Stimulated activated CD4-positive, alpha-beta T cell treated with anti-CD3 and anti-CD28 coated beads, Interleukin-15, amount 100 ng/mL, for 24 hours (primary cell): Measurements from ENCODE around the gene MTR.
"Not testable (repeated sequence)": the region's sequence is repeated elsewhere in the genome, so short reads cannot be mapped to it uniquely, and the experiment has no call there.

ENCODE experiments used
- DNase-seq: peaks from one replicate; pipeline ENCODE4 v3.0.0-alpha.2; 2020

MTR gene

DNA sequence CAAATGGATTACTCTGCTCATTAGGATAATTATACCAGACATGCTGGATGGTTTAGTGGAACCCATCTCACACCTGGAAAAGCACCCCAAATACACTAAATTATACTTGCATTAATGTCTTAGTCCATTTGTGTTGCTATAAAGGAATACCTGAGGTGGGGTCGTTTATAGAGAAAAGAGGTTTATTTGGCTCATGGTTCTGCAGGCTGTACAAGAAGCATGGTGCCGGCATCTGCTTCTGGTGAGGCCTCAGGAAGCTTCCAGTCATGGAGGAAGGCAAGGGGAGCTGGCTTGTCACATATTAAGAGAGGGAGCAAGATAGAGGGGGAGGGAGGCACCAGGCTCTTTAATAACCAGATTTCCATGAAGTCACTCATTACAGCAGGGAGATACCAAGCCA lies 113.6 kb downstream of the MTR start:
- no peak for DNase-seq

DNA sequence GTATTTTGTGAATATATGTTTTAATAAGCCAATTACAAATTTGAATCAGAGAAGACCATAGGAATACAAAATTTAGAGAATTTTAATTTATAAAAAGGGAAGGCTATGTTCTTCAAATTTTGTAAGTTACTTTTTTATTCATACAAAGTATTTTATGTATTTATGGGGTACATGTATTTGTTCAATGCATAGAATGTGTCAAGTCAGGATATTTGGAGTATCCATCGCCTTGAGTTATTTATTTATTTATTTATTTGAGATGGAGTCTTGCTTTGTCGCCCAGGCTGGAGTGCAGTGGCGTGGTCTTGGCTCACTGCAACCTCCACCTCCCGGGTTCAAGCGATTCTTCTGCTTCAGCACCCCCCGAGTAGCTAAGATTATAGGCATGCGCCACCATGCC lies 116.0 kb downstream of the MTR start:
- not testable (repeated sequence) for DNase-seq

DNA sequence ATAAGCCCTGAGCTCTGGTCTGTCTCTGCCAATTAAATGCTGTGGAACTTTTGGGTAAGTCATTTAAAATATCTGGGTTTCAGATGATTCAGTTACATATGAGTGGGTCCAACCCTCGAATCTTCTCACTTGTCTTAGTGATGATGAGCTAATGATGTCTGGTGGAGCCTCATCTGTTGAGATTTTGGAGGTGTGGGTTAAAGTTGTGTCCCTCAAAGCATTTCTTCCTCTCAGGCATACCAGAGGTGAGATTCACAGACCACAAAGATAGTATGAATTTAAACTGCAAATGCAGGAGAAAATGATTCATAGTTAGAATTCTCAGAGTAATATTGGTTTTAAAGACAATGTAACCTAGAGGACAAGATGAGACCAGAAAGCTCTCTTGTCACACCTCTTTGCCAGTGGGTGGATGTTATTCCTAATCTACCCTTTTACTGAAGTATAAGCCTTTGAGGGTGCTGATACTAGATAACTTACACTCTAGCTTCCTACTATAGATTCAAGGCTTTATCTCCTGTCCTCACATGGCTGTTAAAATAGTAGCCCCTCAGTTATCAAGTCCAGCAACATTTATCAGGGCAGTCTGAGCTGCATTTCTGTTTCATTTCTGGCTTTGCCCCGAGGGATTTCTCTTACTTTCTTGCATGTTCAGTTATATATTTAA lies 118.4 kb downstream of the MTR start:
- DNase-seq = no peak

DNA sequence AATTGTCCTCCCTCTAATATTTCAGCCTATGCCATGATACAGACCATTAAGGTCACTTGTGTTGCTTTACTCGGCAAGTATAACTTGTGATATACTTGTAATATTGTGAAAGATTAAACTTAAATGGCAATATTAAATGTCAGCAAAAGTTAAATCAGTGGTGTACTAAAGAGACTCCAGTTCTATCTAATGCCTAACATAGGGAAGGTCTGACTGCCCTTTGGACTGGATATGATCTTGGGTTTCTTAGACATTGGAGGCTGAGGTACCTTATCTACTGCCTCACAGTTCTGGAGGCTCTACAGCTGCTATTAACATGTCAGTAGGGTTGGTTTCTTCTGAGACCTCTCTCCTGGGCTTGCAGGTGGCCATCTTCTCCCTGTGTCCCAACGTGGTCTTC lies 119.3 kb downstream of the MTR start:
- no peak for DNase-seq

DNA sequence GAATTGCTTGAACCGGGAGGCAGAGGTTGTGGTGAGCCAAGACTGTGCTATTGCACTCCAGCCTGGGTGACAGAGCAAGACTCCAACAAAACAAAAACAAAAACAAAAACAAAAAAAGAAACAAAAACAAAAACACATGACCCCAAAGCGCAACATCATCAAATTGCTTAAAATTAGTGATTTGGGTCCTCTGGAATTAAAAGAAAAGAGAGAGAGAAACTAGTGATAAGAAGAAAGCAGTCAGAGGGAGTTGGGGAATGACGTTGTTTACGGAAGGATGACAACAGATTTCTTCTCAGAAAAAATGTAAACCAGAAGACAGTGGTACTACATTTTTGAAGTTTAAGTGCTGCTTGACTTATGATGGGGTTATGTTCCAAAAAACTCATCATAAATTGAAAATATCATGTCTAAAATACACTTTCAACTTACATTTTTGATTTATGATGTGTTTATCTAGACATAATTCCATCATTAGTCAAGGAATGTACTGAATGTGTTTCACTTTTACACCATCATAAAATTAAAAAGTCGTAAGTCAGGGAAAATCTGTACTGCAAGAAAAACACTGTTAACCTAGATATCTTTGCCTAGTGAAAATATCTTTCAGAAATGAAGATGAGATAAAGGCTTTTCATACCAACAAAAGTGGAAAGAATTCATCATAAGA lies 121.2 kb downstream of the MTR start:
- no peak for DNase-seq

DNA sequence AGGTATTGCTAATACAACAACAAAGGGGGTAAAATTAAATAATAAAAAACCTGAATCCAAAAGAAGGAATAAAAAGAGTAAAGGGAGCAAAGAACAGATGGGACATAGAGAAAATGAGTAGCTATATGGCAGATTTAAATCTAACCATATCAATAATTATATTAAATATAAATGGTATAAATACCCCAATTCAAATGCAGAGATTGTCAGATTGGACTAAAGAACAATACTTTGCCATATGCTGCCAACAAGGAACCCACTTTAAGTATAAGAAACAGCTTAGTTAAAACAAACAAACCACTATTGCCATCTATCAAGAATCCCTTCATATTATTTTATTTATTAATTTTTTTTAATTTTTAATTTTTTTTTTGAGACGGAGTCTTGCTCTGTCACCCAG lies 122.4 kb downstream of the MTR start:
- no peak for DNase-seq

DNA sequence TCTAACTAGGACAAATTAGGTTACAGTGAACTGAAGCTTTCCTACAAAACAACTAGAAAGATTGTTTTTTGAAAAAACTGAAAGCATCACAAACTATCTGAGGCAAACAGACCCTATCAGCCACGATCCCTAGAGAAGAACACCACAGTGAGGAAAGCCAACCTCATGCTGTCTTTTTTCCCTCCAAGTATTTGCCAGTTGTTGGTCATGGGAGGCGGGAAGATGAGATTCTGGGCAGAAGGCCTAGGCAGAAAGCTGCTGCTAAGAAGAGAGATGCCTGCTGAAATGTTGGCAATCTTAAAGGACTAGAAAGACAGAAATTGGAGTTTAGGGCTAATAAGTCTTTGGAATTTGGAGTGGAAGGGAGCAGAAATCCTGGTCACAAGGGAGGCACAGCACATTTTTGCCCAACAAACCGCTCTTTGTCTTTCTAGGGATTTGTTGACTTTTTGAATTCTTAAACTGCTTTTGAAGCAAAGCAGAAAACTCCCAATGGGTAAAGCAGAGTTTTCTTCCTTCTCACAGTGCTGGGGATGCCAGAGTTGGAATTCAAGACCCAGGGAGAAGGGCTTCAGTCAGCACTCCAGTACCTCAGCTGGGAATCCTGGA lies 125.3 kb downstream of the MTR start:
- no peak for DNase-seq

DNA sequence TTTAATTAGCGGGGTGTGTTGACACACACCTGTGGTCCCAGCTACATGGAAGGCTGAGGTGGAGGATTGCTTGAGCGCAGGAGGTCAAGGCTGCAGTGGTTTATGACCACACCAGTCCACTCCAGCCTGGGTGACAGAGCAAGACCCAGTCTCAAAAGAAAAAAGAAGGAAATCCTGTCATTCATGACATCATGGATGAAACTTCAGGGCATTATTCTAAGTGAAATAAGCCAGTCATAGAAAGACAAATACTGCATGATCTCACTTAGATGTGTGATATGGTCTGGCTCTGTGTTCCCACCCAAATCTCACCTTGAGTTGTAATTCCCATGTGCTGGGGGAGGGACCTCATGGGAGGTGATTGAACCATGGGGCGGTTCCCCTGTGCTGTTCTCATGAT lies 126.5 kb downstream of the MTR start:
- no peak for DNase-seq

DNA sequence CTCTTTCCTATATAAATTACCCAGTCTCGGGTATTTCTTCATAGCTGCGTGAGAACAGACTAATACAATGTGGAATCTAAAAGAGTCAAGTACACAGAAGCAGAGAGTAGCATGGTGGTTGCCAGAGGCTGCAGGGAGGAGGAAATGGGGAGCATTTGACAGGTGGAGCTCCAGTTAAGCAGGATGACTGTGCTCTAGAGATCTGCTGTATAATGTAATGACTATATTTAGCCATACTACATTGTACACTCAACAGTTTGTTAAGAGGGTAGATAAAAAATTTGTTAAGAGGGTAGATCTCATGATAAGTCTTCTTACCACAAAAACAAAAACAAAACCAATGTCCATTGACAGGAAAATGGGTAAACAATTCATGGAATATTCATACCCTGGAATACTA lies 127.1 kb downstream of the MTR start:
- no peak for DNase-seq

DNA sequence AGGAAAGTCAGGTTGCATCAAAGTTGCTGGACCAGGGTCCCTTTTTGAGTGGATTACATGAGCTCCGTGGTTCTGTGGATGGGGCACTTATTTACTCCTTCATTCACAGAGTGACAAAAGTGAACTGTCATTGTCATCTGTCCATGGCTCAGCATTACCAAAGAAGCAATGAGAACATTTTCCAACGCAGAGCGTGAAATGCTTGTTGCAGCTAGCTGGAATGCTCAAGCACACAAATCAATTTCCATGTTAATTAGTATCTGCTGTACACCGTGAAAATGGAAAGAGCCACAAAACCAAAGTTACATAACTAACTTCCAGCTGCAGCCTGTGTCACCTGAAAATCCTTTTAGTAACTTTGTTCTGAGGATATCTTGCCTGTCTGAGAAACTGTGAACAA lies 130.3 kb downstream of the MTR start:
- DNase-seq = no peak

DNA sequence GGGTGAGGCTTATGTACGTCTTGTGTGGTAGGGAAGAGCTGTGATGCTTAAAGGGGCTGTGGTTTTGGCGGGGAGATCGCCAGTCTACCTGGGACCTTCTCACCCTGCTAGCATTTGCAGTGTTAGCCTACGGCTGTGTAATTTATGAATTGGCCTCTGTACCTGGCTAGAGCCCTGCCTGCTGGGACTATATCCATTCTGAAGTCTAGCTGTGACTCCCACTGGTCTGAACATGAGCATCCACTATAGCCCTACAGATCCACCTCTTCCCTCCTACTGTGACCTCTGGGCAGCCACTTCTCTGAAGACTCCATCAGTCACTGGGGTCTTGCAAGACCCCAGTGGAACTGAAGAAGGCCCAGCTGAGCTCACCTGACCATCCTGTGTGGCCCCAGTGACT lies 135.4 kb downstream of the MTR start:
- DNase-seq = no peak

DNA sequence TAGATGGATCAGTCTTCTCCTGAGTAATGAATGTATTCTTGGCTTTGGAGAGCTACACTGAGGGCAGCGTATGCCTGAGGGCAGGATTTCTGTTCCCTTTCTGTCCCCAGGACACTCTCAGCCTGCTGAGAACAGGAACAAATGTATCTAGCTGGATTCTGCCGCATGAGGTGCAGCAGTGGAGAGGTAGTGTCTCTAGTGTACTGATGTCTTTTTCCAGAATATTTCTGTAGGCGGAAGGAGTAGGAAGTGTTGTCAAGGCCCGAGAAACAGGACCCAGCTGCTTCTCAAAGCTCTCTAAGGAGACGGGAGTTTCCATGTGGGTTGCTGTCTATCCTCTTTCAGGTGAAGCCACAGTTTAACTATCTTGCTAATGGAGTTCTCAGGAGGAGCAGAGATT lies 143.7 kb downstream of the MTR start:
- no peak for DNase-seq

DNA sequence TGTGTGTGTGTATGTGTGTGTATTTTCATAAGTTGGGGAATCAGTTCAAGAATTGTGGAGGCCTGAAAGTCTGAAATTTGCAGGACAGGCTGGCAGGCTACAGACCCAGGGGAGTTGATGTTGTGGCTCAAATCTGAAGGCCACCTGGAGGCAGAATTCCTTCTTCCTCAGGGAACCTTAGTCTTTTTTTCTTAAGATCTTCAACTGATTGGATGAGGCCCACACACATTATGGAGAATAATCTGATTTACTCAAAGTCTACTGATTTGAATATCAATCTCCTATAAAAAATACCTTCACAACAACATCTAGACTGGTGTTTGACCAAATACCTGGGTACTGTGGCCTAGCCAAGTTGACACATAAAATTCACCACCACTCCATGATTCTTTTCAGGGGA lies 147.3 kb downstream of the MTR start:
- no peak for DNase-seq

DNA sequence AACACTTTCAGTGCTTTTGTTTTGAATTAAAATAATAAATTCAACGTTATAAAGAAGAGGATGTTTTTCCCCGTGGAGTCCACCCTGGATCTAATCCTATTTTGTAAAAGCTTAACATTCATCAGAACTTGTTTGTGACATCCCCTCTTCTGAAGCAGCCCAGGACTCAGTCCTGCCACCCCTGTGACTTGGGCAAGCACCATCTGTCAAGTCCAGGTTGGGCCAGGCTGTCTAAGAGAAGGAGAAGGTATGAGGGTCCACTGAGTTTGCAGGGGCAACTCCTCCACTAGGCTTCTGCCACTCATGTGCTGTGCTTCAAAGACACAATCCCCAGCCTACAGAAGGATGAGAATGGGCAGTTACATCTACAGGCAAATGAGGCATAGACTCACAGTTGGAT lies 149.5 kb downstream of the MTR start:
- no peak for DNase-seq

DNA sequence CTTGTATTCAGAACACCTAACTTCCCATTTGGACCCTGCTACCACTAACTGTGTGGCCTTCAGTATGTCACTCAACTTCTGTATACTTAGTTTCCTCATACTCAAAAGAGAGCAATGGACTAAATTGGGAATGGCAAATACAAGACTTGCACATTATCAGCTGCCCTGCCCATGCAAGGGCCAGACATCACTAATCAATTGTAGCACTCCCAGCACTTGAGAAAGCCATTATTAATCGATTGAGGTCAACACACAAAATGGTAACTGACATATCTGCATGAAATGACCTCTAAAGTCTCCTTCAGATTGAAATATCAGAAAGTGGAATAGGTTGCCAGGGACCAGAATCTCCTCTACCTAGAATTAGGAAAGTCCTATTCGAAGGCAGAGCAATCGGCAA lies 149.9 kb downstream of the MTR start:
- DNase-seq = no peak

DNA sequence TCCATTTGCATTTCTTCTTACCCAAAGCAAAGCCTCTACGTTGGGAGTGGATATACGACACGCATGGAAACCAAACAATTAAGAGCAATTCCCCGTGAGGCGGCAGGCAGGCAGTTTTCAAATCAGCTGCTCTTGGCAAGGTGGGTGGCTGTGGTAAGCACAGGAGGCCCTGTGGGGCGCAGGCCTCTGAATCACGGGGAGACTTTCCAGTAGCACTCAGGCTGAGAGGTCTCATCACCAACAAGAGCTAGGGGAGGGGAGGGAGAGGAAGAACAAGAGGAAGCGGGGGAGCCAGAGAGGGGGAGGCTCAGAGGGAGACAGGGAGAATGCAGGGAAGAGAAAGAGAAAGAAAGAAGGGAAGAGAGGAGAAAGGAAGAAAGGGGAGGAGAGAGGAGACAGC lies 152.7 kb downstream of the MTR start:
- peak; percentile 6 for DNase-seq

DNA sequence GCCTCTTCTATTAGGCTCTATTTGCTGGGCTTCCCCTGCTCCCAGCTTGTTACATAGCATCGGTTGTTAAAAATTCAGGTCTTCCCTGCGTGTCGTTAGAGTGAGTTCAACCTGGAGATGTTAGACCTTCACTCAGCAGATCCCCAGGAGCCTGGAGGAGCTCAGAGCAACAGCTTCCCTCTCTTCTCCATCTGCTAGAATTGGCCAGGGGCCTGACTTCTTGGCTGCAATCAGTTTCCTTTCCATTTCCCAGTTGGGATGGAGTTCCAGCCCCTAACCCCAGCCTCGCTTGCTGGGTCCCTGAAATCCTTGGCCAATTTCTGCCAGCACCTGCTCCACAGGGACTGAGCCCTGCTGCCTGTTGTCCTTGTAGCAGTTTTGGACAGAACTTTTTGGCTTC lies 153.3 kb downstream of the MTR start:
- DNase-seq = no peak

DNA sequence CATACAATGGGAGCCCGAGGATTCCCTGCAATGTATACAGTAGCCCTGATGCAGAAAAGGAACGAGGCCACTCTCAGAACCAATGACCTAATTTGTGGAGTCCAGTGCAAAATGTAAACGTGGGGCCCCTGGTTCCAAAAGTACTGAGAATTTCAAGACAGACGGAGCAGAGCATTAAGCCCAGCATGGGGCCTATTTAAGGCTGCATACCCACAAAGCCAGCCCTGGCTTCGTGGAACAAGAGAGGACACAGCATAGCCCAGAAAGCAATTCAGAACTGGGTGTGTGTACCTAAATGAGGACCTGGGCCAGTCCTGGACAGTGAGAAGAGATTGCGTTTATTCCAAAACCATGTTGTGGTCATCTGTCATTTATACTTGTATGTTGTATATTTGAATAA lies 153.9 kb downstream of the MTR start:
- no peak for DNase-seq

DNA sequence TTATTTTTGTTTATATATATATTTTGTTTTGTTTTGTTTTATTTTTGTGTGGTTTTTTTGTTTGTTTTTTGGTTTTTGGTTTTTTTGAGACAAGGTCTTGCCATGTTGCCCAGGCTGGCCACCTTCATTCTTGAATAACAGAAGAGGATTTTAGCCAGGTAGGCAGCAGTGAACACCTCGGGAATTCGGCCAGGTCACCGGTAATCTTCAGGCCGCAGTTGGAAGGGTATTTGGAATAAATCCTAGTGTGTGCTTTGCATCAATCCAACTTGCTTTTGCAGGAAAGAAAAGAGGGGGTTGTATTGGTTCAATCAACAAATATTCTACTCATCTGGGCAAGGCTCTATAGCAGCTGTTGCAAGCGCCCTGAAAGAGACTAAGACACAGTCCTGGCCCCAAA lies 155.3 kb downstream of the MTR start:
- no peak for DNase-seq

DNA sequence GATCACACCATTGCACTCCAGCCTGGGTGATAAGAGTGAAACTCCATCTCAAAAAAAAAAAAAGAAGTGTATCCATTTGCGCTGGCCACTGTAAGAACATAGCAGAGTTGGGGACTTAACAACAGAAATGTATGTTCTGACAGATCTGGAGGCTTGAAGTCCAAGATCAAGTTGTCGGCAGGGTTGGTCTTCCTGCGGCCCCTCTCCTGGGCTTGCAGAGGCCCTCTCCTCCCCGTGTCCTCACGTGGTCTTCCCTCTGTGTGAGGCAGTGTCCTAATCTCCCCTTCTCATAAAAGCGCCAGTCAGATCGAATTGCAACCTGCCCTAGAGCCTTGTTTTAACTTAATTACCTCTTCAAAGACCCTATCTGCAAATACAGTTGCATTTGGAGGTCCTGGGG lies 156.6 kb downstream of the MTR start:
- no peak for DNase-seq

DNA sequence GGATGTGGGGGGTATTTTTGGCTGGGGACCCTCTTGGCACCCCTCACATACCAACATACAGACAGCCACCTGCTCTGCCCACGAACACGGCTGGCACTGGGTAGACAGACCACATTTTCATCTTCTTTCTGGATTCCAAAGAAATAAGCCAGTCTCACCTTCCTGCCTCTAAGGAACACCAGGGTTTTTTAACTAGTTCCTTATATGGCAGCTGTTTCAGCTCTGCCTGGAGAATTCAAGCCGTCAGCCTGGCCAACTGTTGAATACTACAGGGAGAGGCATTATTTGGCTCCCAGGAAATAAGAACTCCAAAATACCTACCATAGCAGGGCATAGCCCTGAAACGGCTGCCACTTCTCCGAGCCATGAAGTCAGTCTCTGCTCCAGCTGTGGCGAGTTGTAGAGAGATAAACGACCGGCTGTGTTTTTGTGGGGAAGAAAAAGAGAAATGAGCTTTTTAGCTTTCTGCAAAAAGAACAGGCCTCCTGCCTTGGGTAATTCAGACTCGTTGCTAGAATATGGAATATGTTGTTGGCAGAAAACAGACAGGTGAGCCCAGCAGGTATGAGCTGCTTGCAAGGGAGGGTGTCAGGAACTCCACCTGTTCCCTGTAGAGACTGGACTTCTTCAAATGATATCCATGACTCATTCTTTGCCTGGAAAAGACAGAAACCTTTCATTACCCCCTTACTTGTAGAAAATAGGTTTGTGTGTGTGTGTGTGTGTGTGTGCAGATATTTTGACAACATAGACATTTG lies 157.3 kb downstream of the MTR start:
- DNase-seq = no peak

DNA sequence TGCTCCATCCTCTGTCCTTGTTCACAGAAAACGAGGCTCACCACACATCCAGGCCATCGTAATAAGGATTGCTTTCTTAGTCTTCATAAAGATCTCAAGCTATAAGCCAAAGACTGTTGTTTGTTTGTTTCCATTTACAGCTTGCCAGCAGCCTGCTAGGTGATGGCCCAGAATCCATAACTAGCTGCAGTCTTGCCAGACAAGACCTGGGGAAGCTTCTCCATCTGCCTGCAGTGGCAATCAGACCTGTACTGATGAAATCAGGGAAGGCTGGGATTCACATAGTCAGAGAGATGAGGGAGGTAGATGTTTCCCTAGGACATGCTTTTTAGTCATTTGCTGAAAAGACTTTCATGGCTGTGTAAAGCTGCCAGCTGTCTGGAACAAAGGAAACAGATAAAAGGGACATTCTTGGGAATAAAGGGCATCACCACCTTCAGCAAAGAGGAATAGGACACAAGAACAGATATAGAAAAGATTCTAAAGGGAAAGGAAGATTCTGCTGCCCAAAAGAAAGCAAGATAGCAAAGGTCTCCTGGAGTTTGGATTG lies 158.1 kb downstream of the MTR start:
- no peak for DNase-seq
